HG02763 (cell line): ENCODE results near the gene ZNF879.

Experiments
- ATAC-seq: cut with Tn5 transposase; IDR thresholded peaks from one replicate; pipeline ENCODE4 v1.9.1; 2021; ENCODE audit warnings: mild to moderate bottlenecking, moderate library complexity; ENCODE audit not compliant: unreplicated experiment

ZNF879 gene

GRCh38 chr5:179023528-179024189 is at the start of gene ZNF879:
ZNF879 (plus strand) TSS chr5:179023804; CDS start chr5:179025005, 1,201 bp downstream.
- ATAC-seq, result peak; percentile 79

DNA sequence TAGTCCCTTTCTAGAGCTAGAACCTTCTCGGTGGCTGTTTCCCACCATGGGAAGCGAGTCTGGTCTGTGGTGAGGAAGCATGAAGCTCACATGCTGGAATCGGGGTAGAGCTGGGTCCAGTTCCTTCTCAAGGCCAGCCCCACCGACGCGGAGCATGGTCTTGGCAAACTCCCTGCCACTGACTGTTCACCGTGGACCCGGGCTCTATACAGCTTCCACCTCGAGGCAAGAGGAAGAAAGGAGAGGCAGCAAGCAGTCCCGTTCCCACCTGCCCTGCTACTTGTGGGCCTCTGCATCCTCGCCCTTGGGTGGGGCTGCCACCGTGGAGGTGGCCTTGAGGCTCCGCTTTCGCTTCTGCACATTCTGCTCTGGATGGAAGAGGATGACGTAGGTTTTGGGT is 42.2 kb upstream of the ZNF879 start:
- no peak for ATAC-seq

DNA sequence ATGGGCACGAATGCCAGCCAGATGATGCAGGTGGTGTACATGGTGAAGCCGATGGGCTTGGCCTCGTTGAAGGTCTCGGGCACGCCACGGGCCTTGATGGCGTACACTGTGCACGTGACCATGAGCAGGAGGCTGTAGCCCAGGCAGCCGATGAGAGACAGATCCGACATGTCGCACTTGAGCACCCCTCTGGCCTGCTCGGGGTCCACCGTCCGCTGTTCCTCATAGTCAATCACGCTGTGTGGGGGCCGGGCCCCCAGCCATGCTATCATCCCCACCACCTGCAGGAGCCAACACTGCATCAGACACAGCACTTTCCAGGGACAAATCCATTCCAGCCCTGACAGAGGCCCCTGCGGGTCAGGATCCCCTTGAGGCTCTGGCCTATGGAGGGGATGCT is 40.7 kb upstream of the ZNF879 start:
- no peak for ATAC-seq

GRCh38 chr5:178983728-178984127 is 39.9 kb upstream of the ZNF879 start:
- ATAC-seq, result no peak

- no peak for ATAC-seq
These were observed 39.2 kb upstream of the ZNF879 start for GRCh38 chr5:178984145-178985072.

- ATAC-seq, result no peak
These were observed 37.2 kb upstream of the ZNF879 start for GRCh38 chr5:178986326-178986960.

DNA sequence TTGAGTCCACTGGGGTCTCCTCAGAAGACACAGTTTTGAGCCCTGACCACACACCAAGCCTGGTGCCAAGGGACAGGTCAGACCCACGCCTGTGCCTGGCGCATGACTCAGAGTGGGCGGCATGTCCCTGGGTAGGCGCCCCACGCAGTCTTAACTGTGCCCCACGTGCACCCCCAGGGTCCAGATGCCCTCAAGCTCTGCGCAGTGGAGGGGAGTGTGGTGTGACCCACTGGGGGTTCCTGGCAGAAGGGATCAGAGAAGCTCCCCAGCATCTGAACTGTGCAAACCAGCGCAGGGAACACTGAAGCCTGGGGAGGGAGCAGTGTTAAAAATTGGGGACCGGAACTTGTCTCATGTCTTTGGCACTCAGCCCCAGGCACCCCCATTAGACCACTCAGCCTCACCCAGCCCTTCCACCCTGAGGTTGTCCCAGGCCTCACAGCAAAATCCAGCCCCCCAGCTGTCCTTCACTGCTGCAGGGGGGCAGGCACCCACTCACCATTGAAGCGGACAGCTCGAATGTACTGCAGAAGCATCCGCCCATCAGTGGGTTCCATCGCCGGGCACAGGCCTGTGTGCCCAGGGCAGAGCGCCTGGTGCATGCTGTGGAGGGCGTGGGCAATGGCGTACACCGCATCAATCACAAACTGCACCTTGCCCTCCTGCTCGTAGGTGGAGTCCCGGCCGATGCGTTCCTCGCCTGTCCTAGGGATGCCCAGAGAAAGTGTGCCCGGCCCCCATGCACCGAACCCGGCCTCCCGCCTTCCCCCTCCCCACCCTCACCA is 35.0 kb upstream of the ZNF879 start:
- no peak for ATAC-seq

DNA sequence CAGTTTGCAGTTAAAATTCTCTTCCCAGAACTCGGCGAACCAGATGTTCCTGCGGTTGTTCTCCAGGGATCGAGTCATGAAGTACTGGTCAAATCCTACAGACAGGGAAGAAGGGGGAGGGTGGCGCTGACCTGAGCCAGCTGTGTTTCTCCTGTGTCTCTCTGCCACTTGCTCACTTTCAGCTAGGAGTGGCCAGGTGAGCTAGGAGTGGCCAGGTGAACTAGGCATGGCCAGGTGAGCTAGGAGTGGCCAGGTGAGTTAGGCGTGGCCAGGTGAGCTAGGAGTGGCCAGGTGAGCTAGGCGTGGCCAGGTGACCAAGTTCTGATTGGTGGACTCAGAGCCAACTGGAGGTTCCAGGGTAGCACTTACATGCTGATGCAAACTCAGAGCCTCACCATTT is 34.3 kb upstream of the ZNF879 start:
- no peak for ATAC-seq

DNA sequence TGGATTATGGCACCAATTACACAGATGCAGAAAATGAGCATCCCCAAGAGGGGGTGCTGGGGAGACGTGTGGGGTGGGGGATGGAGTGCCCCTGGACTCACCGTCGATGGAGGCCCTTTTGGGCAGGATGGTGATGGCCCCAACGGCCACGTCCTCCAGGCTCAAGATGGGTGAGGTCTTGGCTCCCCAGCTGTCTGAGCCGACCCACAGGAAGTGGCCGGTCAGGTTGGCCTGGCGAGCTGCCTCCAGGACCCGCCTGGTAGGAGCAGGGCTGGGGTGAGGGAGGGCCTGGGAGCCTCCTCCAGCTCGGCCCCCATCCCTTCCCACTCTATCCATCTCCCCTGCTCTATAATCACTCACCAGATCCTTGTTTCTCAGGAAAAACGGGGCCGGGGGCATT is 33.1 kb upstream of the ZNF879 start:
- no peak for ATAC-seq

- ATAC-seq, result no peak
These were observed 32.1 kb upstream of the ZNF879 start for GRCh38 chr5:178991190-178992145.

GRCh38 chr5:178992291-178992895 is 31.2 kb upstream of the ZNF879 start:
- ATAC-seq, result no peak

DNA sequence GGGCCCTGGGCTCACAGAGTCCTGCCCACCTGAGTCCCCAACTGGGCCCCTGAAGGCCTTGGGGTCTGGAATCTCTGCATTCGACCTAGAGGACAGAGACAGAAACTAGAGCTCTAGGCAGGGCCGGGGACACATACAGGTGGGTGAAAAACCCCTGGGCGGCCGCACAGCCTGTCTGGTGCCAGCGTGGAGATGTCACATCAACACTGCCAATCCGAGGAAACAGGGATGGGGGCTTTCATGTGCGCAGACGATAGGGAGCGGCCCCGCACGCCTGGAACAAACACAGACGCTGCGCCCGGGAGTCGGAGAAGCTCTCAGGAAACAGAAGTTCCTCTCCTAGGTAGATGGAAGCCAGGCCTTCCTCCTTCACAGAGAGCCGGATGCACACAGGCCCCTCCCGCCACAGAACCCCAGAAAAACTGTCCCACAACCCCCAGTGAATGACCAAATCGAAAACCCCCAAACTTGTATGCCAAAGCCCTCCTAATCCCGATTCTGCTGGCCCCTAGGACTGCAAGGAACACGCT is 30.3 kb upstream of the ZNF879 start:
- ATAC-seq, result no peak

DNA sequence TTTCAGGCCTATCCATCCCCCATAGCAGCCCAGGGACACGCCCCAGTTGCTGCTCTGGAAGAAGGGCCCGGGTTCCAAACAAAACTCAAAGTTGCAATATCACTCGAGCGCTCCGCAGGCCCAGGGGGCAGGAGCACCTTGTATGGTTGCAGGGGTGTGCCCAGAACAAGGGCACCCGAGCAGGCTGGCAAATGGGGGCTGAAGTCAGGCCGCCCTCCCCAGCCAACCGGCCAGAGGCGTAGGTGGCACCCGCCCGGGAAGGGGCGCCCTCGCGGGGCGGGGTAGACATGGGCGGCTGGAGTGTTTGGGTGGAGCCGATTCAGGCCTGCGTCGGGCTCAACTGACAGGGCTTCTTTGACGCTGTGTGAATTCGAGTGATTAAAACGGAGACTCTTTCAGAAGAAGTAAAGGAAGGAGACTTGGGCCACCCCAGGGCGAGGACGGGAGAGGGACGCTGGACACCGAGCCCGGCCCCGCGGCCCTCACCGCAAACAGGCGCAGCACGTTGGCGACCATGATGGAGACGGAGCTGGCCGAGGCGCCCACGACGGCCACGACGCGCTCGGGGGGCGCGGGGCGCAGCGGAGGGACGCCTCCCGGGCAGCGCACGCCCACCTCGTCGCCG is 29.5 kb upstream of the ZNF879 start:
- no peak for ATAC-seq

GRCh38 chr5:178994580-178995340 is 28.8 kb upstream of the ZNF879 start, which contains the start of gene GRM6:
GRM6 (minus strand) TSS chr5:178995320; CDS start chr5:178994944, 376 bp downstream.
- no peak for ATAC-seq

DNA sequence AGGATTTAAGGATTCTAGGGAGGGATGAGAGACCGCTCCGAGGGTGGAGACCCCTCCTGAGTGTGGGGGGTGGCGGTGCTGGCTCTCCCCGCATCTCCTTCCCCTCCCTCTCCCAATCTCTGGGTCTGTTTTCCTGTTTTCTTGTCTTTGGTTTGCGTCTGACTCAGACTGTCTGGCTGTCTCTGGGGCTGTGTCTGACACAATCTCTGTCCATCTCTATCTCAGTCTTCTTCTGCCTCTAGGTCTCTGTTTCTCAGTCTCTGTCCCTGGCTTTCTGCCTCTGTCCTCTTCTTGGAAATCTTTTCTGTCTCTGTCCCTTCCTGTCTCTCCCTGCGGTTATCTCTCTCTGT is 28.3 kb upstream of the ZNF879 start:
- no peak for ATAC-seq

DNA sequence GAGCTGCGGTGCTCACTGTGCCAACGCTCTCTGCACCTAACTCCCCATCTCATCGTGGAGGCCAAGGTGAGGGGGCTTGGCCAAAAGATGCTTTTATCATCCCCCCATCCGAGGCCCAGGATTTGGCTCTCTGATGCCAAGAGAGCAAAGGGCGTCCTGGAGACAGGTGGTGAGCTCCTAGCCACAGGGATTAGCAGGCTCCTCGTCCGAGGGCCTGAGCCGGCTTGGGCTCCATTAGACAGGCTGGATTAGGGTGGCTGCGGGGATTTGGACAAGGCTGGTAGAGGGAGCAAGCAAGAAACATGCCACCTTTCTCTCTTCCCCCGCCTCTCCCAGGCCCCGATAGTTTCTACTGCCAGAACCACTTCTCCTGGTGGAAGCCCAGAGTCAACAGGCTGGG is 27.4 kb upstream of the ZNF879 start:
- no peak for ATAC-seq

GRCh38 chr5:178997191-178997590 is 26.4 kb upstream of the ZNF879 start:
- ATAC-seq, result no peak

DNA sequence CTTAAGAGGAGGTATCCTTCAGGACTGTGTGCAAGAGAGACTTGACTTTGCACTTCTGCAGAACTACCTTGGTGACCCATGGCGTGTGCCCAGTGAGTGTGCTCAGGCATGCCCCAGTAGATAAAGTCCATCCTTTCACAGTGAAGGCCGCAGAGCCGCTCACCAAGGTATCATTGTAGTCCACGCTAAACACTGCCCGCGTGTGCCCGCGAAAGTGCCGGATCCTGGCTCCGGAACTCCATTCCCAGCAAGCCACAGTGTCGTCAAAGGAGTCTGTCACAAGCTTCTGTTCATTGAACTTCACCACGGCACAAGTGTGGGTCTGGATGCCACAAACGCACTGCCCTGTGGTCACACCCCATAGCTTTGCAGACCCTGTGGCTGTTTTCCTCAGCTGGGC is 25.2 kb upstream of the ZNF879 start:
- ATAC-seq, result no peak
